HG02840 (cell line): Measurements from ENCODE around the gene TTC28.

Experiments used
- ATAC-seq: cut with Tn5 transposase; IDR thresholded peaks from one replicate; pipeline ENCODE4 v1.9.1; 2021; ENCODE audit warnings: mild to moderate bottlenecking, moderate library complexity, moderate number of reproducible peaks; ENCODE audit not compliant: unreplicated experiment, low FRiP score

The TTC28 gene

DNA sequence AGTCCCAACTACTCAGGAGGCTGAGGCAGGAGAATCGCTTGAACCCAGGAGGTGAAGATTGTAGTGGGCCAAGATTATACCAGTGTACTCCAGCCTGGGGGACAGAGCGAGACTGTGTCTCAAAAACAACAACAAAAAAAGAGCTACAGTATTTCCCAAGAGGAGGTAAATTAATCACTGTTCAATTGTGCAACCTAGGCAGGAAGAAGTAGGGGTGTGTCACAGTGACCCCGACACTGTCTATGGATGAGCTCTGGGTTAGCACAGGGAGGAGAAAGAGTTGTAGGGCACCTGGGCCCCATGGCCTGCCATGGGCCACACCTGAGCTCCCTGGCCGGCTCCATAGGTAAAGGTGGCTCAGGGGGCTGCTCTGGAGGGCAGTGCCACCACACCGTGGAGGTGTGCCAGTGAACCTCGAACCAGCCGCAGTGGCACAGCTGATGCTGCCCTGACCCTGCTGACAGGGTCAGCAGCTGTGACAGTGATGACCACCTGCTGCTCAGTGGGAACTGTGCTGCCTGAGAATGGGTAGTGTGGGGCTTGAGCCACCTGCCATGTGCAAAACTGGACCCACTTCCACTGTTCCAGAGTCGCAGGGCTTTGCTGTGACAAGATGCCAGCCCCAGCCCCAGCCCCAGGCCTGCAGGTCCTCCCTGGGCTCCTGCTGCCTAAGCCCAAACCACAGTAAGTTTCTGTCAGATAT, 676.6 kb downstream of the TTC28 start:
- no peak for ATAC-seq

DNA sequence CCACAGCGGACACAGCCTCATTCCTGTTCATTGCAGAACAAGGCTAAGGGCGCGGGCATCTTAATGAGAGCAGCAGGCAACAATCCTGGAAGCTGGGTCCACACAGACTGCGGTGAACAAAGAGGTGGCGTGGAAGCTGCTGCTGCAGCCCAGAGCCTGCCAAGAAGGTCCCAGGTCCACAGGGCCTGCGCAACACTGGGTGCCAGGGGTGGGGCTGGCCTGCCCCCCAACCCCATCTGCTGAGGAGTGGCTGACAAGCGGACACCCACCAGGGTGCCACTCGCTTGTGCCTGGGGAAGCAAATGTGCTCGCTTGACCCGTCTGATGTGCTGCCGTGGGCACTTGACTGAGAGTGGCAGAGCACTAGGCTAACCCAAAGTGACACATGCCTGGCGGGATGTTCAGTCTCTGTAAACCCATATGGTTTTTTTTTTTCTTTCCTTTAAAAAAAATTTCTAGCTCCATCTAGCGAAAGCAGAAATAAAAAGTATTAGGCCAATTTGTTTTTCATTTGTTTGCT, 677.4 kb downstream of the TTC28 start:
- ATAC-seq: no peak

DNA sequence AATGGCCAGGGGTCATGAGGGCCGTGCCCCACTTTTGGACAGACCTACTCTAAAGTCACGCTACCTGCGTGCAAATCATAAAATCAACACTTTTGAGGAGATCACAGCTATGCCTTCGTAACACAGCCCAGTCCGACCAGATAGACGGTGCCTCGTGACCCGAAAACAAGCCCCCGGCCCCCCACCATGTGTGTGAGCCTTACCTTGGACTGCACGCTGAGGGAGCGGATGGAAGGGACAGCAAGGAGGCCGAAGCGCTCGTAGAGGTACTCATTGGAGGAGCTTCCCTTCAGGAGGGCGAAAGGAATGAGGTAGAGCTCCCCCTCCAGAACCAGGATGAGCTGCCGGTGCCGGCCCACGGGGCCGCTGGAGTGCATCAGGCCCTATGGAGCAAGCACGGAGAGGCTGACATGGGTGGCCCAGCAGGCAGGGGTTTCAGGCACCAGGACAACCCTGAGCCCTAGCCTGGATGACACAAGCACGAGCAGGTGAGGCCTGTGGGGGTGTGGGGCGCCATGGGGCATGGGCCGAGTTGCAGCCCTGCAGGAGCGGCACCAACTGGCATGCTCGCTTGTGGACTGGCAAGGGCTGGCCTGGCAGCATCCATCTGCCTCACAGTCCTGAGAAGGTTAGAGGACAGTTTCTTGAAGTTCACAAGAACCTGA, 678.3 kb downstream of the TTC28 start:
- no peak for ATAC-seq

DNA sequence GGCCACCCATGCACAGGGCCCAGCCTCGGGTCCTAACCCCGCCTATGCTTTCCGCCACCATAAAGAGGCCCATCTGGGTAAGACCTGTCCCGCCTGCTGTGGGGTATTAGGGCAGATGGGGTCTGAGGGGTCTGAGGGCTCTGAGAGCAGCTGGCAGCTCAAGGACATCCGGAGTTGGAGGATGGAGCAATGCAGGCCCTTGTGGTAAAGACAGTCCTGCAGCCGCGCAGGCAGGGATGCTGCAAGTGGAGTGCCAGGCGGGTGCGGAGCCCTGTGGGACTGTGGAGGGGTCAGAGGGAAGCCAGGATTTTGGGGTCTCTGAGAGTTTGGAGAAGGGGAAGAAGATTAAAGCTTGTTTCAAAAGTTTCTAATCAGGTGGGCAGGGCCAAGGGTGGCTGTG, 679.3 kb downstream of the TTC28 start:
- ATAC-seq: no peak

DNA sequence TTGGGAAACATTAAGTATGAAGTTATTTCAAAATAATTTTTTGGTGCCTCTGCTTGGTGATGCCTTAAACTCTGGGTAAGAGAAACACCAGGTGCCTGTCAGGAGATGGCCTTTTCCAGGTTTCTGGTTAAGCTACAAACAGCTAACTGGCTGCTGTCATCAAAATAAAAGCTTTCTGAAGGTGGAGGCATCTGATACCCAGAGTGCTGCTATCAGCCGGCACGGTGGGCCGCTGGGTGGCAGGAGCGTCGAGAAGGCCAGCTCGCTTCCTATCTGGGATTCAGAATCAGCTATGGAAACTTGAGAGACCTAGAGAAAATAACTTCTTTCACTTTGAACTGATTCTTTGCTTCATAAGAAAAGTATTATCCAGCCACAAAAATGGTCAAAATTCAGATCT, 679.8 kb downstream of the TTC28 start:
- no peak for ATAC-seq

DNA sequence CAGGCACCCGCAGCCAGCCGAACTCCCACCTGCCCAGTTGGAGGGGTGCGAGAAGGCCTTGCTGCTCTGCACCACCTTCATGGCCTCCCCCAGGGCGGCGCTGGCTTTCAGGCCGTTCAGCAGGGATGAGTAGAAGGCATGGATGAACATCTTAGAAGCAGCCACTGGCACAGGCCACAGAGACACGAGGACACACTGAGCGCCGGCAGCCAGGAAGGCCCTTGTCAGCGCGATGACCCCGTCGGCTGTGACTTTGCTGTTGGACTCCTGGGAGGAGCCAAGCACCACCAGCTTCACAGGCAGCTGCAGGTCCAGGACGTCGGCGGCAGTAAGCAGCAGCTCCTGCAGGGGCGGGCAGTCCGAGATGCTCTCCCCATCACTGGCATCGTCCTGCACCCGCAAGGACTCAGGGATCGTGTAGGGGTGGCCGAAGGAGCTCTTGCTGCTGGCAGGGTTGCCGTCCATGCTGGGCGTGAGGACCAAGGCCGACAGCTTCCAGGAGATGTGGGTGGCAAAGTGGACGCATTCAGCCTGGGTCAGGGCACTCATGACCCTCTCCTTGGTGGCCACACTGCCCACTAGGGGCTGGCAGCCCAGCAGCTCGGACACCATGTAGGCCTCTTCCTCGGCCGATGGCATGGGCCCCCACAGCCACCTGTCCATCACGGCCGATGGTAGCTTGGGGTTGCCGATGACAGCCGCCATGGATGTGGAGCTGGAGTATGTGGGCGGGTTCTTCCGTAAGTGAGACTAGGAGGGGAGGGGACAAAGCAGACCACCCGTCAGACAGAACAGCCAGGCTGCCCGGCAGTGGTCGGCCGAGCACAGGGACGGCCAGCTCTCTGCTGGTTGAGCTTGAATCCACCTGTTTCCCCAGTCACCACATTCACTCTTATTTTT, 680.9 kb downstream of the TTC28 start:
- no peak for ATAC-seq

DNA sequence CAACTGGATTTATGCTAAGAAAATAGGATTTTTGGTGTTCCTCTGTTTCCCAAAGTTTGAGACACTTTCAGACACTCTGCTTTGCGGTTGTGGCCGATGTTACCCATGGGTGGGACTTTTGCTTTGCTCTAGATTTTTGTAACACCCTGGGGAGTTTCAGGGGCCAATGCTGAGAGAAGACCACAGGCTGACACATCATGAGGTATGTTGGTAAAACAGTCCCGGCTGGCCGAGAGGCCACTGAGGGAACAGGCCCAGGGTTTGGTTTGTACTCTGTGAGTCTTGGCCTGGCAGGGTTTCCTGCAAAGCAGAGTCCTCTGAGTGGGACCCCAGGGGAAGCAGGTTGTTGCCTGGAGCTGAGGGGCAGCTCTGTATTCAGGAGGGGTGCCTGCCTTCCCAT, 682.1 kb downstream of the TTC28 start:
- ATAC-seq: no peak

DNA sequence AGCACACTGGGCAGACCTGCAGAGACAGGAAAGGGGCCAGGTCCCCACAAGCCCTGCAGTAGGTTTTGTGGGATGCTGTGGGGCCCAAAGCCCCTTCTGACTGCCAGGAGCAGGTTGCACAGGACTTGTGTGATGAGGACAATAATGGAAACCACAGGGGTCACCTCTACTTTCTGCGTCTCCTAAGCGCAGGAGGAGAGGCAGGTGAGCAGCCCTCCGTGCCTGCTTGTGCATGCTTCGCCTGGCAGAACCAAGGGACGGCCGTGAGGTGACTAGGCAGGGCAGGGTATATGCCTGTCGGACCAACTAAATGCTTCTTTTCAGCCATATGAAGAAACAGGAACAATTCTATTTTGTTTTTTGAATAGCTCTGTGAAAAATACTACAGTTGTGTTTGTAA, 682.7 kb downstream of the TTC28 start:
- ATAC-seq: no peak

DNA sequence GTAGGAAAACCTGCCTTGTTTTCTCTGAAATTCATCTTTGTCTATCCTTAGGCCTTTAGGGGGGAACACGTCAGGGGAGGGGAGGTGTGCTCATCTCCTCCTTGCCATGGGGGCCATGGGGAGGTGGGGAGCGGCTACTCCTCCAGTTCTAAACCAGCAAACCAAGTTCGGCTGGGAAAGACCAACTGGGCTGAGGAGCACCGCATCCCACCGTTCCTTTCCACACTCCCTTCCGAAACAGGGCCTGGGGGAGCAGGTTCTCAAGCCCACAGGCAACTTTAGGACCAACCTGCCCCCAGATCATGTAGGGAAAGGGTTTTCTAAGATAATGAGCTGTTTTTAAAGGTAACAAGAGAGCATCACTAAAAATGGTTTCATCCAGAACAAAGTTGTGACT, 683.1 kb downstream of the TTC28 start:
- ATAC-seq: no peak

DNA sequence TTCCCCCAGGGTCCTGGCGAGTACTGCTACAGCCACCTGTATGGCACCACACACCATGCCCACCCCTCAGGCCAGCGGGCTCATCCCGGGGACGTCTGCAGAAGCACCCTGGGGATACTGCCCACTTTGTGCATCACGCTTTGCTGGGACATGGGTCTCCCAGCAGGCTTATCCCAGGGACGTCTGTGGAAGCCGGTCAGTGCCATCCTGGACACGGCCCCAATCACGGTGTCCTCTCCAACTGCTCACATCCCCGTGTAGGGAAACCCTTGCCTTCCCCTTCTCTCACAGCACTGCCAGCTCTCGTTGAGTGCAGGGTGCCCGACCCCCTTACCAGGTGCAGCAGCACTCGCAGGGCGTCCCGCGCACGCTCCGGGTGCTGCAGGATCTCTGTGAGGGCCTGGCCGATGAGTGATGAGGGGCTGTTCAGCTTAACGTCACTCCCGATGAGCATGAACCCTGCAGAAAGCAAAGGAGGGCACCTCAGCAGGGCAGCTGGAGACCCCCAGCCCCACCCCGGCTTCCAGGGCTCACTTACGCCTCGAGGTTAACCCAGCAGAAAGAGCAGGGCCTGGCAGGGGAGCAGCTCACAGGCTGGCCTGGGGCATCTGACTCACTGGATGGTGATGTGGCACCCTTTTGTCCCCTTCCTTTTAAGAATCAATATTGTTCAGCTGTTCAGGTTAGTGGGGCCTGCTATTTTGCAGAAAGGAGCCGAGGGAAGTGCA, 683.7 kb downstream of the TTC28 start:
- no peak for ATAC-seq

DNA sequence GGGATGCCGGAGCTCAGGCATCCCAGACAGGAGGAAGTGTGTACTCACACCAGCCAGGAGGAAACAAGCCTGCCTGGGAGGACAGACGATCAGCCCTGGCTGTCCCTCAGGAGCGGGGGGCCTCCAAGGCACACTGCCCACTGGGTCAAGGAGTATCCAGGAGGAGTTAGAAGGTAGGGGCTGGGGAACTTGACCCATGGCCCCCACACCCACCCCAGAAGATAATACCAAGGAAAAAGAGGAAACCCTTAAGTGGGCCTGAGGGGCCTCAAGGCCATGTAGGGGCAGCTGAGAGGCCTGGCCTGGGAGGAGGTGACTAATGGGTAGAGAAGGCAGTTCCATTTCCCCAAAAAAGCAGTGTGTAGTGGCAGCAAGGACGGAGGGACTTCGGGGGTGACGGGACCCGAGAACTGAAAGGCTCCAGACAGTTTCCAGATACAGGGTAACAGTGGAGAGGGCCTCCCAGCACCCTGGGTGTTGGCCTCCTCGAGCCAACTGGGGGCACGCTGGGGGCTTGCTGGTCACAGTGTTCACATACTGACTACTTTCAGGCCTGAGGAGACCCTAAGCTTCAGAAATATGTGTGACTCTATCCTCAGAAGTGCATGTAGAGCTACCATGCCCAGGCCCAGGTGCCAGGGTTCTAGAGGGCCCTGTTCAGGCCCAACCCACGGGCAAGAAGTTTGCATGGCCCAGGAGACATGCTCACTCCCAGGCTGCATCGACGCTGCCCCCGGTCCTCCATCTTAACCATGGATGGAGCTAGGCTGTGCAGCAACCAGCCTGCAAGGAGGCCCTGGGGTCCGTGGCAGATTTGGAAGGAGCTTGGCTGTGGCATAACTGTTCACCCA, 684.9 kb downstream of the TTC28 start:
- ATAC-seq: no peak

DNA sequence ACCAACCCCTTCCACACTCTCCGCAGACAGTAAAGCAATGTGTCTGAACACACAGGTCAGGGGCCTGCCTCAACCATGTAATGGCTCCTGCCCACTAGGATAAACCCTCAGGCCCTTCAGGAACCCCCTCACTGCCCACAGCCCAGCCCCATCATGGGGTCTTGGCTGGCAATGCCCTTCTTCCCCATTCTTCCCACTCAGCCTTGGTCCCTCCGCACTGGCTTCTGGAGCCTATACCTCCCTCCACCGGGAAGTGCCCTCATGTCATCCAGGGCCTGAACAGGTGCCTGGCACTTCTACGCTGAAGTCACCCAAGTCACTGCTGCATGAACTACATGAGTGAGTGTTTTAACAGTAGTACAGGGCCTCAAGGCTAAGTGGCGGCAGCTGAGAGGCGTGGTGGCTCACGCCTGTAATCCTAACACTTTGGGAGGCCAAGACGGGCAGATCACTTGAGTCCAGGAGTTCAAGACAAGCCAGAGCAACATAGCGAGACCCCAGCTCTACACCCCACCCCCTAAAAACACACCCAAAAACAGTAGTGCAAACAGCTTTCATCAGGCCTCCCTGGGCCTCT, 685.8 kb downstream of the TTC28 start:
- ATAC-seq: no peak

DNA sequence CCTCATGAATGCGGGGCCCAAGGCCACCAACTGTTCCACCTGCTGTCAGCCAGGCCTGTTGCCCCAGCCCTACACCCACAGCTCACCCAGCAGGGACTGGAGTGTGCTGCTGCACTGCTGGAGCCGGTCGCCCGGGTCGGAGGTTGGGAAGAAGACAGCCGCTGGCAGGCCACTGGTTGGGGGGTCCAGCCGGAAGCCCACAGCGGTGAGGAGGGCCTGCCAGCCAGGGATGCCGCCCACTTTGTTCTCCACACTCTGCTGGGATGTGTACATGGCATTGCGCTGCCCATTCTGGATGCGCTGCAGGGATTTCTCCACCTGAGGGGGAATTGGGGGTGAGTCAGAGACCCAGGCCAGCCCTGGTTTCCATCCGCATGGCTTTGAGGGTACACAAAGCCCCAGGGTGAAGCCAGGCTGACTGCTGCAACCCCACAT, 686.4 kb downstream of the TTC28 start:
- no peak for ATAC-seq

DNA sequence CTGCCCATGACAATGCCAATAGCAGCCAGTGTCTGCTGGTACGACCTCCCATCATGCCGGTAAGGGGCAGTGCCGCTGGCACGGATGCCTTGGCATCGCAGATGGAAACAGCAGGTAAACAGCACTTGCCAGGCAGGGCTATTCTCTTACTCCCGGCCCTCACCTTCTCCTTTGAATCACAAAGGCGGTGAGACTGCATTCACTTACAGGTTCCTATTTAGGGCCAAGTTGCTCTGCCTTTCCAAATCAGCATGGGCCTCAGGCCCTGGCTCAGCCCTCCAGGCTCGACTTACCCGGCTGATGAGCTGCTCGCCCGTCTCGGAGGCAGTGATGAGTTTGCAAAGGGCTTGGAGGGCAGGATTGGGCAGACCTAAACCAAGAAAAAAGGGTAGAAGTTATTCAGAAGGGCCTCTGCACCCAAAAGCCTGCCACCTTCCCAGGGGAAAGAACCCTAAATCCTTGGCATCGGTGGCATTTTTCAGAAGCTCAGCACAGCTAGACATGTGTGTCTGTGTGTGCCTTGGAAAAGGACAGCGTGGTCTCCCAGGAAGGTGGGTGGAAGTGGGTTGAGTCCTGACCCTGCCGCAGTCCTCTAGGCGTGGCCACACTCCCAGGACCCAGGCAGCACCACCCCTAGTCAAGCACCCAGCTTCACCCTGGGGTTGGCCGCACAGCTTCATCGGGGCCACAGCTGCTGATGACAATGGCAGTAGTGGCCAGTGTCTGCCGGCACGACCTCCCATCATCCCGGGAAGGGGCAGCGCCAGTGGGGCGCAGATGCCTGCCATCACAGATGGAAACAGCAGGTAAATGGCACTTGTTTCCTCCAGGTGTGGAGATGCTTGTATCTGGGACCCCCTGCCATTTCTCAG, 687.1 kb downstream of the TTC28 start:
- ATAC-seq: no peak

DNA sequence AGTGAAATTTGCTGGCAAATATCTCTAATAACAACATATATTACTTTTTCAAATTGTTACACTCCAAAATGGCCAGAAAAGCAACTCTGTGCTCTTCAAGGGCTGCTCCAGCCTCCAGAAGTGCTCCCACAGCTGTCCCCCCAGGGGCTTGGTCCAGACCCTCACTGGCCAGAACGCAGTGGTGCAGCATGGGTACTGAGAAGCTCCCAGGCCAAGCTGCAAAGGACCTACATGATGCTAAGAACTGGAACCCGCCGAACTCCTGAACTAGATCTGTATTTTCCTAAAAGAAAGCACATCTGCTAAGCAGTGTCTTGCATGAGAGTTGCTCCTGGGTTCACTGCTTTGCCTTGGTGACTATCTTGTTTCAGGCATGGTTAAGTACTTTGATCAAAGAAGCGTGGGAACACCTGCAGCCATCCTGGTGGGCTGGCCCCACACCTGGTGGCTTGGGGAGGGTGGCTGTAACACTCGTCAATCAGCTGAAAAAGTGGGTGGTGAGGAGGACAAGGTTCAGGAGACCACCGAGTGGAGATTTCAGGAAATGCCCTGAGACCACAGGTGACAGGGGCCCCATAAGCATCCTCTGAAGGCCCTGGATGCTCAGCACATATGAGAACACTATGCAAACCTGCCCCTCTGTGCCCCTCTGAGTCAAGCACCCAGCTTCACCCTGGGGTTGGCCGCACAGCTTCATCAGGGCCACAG, 687.9 kb downstream of the TTC28 start:
- no peak for ATAC-seq

DNA sequence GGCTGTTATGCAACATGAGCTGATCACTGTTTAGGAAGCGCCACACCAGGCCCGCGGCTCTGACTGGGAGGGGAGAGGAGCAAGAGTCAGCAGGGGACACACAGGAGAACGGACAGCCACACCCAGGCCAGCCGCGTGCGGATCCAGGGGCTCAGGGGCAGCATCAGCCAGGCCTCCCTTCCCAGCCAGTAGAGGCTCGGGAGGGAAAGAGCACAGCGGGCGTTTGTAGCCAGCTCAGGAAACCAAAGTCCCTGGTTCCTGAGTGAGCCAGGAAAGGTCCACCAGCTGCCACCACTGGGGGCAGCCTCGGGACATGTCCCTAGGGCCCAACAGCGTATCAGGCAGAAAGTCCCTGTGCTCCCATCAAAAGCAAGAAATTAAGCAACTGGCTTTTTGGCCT, 688.8 kb downstream of the TTC28 start:
- ATAC-seq: no peak

DNA sequence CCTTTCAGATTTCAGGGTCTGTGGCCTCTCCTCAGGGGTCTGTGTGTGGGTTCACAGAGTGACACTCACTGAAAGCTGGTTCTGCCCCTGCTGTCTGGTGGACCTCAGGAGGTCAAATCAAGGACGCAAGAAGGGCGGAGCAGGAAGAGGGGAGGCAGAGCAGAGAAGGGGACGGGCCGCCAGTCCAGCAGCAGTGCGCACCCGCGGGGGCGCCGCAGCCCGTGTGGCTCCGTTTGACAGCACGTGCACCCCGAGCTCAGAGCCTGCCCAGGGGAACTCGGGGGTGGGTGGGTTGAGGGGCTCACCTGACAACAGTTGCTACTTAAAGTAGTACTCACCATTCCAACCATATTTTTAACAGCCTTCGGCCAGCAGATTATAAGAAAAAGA, 689.2 kb downstream of the TTC28 start:
- ATAC-seq: no peak
